ENCODE results near the gene DBI. TPM values are rescaled to one million over a fixed set of nuclear protein-coding genes. Genes with fewer than 3 reads are reported as not detected.

The DBI gene
- total RNA-seq, 1 donor from 2014 or later, result 44.9 TPM

DNA sequence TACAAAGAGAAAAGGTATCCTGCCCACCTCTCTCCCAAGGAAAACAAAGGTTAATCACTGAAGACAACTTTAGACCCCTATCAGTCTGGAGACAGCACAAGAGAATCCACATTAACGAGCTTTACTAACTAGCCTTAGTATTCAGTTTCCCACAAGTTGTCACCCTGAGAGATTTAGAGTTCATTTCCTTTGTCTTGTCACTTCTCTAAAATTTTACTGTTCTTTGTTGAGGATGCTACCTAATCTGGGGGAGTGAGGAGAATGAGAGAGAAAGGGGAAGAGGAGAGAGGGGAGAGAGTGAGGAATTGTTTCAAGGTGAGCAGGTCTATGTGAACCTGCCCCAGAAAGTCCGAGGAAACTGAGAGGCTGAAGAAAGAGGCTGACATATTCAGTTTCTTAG is 28.5 kb upstream of the DBI start:
- TF ChIP-seq, protein P1, sequence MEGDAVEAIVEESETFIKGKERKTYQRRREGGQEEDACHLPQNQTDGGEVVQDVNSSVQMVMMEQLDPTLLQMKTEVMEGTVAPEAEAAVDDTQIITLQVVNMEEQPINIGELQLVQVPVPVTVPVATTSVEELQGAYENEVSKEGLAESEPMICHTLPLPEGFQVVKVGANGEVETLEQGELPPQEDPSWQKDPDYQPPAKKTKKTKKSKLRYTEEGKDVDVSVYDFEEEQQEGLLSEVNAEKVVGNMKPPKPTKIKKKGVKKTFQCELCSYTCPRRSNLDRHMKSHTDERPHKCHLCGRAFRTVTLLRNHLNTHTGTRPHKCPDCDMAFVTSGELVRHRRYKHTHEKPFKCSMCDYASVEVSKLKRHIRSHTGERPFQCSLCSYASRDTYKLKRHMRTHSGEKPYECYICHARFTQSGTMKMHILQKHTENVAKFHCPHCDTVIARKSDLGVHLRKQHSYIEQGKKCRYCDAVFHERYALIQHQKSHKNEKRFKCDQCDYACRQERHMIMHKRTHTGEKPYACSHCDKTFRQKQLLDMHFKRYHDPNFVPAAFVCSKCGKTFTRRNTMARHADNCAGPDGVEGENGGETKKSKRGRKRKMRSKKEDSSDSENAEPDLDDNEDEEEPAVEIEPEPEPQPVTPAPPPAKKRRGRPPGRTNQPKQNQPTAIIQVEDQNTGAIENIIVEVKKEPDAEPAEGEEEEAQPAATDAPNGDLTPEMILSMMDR (IDR thresholded peaks at IDR 0.05; ENCODE audit: unreplicated experiment), result no peak
- Mint-ChIP-seq H3K27me3 (ENCODE audit: low read depth) (no peaks in the 10 kb centered on the region), H3K9me3 (no peaks in the 10 kb centered on the region), H3K27ac (no peak overlapping the region), H3K4me3 (no peak overlapping the region), H3K4me1 (peaks cover under 1% of the 10 kb centered on the region), H3K36me3 (no peaks in the 10 kb centered on the region)
- DNase-seq (ENCODE audit: low spot score in 2 of 2, unreplicated experiment in 2 of 2), result no peak

DNA sequence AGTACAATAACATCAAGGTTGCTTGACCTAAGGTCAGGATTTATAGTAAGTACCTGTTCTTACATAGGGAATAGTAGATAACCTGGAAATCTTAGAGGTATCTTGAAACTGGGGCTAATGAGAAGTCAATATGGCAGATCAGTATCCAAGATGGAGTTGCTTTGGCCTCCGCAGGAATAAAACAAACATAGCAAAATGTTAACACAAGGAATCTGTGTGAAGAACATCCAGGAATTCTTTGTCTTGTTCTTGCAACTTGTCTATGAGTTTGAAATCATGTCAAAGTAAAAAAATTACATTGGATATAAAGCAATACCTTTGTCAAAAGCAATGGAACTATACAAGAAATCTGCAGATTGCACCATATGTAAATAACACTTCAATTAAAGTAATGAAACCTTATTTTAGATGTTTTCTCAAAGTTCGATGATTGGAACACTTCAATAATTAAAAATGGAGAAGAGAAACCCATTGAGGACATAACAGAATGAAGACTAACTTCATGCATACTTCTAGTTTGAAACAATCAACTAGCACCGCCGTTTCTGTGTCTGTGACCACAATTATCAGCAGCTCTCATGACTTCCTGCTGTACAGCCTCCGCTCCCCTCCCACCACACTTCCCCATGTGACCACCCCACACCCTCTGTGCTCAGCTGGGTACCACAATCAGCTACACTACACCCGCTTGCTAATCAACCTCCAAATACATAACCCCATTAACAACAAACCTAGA is 27.8 kb upstream of the DBI start:
- no peak for DNase-seq (ENCODE audit: low spot score in 2 of 2, unreplicated experiment in 2 of 2)
- Mint-ChIP-seq H3K36me3 (no peaks in the 10 kb centered on the region), H3K4me3 (no peak overlapping the region), H3K4me1 (peaks cover 4% of the 10 kb centered on the region), H3K27me3 (ENCODE audit: low read depth) (no peaks in the 10 kb centered on the region), H3K9me3 (no peaks in the 10 kb centered on the region), H3K27ac (no peak overlapping the region)
- TF ChIP-seq, protein P1 (IDR thresholded peaks at IDR 0.05; ENCODE audit: unreplicated experiment), result no peak

DNA sequence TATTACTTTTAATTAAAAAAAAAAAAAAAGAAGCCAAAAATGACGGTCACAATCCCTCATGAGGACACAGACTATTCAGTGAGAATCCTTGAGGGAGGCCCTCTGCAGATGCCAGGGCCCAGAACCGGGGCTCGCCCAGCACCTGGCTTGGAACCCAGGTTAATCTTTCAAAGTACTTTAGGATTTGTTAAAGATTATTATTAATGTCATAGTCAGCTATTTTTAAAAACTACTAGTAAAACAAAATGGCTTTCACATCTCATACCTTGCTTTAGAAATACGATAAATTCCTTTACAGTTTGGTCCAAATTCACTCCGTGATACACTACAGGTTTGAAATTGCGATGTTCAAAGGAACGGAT is 27.2 kb upstream of the DBI start:
- Mint-ChIP-seq H3K27ac (no peak overlapping the region), H3K9me3 (no peaks in the 10 kb centered on the region)

DNA sequence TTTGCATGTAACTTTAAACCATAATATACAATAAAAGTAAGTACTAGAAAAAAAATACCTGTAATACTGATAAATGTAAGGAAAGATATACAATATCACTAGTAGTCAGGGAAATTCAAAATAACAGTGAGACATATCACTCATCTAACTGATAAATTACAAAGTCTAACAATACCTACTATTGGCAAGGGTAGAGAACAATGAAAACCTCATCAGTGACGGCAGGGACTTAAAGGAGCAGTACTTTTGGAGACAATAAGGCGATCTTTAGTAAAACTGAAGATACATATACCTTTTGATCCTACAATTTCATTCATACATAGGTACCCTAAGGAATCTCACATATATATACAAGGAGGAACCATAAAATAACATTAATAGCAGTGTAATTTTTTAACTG is 25.1 kb upstream of the DBI start:
- no peaks in the 10 kb centered on the region for H3K27me3 Mint-ChIP-seq (ENCODE audit: low read depth)
- TF ChIP-seq, protein P1 (IDR thresholded peaks at IDR 0.05; ENCODE audit: unreplicated experiment), result no peak

More for the DNA sequence above, 27.2 kb upstream of the DBI start:
- no peak overlapping the region for H3K4me3 Mint-ChIP-seq
- no peaks in the 10 kb centered on the region for H3K27me3 Mint-ChIP-seq (ENCODE audit: low read depth)
- H3K36me3 Mint-ChIP-seq, result no peaks in the 10 kb centered on the region
- H3K4me1 Mint-ChIP-seq, result peaks cover 4% of the 10 kb centered on the region
- DNase-seq (ENCODE audit: low spot score in 2 of 2, unreplicated experiment in 2 of 2), result no peak
- TF ChIP-seq, protein P1 (IDR thresholded peaks at IDR 0.05; ENCODE audit: unreplicated experiment), result no peak

DNA sequence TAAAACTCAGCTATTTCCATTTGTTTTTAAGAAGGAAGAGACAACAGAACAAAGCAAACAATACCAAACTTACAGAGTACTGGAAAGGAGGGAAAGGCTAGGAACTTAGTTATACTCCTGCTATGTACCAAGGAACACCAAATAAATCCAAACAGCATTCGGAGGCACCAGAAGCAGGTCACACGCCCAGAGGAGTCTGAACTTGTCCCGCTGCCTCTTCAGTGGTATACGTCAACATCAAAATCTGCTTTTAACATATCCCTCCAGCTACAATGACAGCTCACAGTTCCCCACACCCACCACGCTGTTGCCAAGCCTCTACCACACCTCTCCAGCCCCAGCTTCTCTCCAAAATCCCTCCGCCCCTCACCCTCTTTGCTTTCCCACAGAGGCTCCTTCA is 17.5 kb upstream of the DBI start:
- TF ChIP-seq, protein P1 (IDR thresholded peaks at IDR 0.05; ENCODE audit: unreplicated experiment), result no peak
- no peak overlapping the region for H3K4me3 Mint-ChIP-seq
- peaks cover 7% of the 10 kb centered on the region for H3K4me1 Mint-ChIP-seq
- H3K27ac Mint-ChIP-seq, result no peak overlapping the region
- H3K9me3 Mint-ChIP-seq, result peaks cover 4% of the 10 kb centered on the region
- no peaks in the 10 kb centered on the region for H3K36me3 Mint-ChIP-seq
- H3K27me3 Mint-ChIP-seq (ENCODE audit: low read depth), result no peaks in the 10 kb centered on the region
- DNase-seq (ENCODE audit: low spot score in 2 of 2, unreplicated experiment in 2 of 2), result no peak

More for the DNA sequence above, 25.1 kb upstream of the DBI start:
- Mint-ChIP-seq H3K4me1 (peaks cover 4% of the 10 kb centered on the region), H3K4me3 (no peak overlapping the region), H3K27ac (no peak overlapping the region), H3K9me3 (no peaks in the 10 kb centered on the region), H3K36me3 (no peaks in the 10 kb centered on the region)
- DNase-seq (ENCODE audit: low spot score in 2 of 2, unreplicated experiment in 2 of 2), result no peak
